ENCODE results near the gene CCL21. TPM values are rescaled to one million over a fixed set of nuclear protein-coding genes. Genes with fewer than 3 reads are reported as not detected.
A peak's percentile ranks its signal among the peaks of the same experiment; 100 is the strongest.

Gene CCL21
- total and polyA plus RNA-seq, 5 donors: 1.3 to 3.8 (median 2.2) TPM

GRCh38 chr9:34707130-34707529 is 2.8 kb downstream of the CCL21 start:
- intact Hi-C loops (cut with DNase I): loop anchor here in 1 of 4 donors (10.0 kb wide), 1 partner anchor 72 kb away; the partner anchor contains the start of gene SIGMAR1
- WGBS: 86% methylated on average over 2 of the region's 2 CpGs

DNA sequence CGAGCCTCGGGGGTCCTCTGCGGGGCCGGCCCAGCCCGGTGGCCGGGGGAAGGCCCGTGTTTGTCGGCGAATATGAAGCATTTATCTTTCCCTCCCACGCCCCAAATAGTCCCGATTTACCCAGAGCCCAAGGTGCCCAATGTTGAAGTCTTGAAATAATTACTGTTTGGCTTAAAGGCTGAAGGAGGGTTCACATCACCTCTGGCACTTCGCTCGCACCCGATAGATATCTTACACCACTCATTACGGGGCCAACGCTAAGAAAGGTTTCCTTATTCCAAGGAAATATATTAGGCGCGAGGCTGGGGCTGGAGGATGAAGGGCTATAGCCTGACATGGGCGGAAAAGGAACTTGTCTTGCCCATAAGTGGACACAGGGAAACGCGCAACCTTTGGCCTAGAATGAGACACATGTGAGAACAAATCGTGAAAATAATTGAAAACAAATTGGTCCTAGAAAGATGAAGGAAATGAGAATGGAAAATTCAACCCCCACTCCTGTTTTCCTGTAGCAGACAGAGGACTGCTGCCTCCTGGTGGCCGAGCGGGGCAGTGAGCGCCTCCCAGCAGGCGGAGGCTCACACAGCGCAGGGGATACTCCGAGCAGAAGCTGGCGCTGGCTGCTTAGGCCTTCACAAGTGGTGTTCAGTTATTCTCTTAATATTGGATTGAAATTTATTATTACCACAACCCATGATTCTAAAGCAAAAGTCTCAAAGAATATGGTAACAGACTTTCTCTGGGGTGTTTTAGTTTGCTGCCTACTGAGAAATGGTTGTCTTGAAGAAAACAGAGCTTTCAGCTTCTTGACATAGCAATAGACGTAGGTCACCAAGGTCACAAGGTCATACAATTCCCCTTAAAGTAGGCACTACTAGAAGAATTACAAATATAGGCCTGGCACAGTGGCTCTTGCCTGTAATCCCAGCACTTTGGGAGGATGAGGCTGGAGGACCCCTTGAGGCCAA is 7.9 kb downstream of the CCL21 start:
- H3K27ac ChIP-seq (ENCODE audit: low read length): peak overlapping the region; percentile 34
- peak overlapping the region; percentile 66 for H3K4me3 ChIP-seq (ENCODE audit: low read length)
- 4% methylated on average over 30 of the region's 30 CpGs for WGBS
- H3K27me3 ChIP-seq (ENCODE audit: control insufficient read depth, insufficient read depth): no peaks in the 10 kb centered on the region
- peak; percentile 93 to 94 for ATAC-seq
- H3K4me1 ChIP-seq (ENCODE audit: control insufficient read depth, insufficient read depth, low read length): no peaks in the 10 kb centered on the region
- intact Hi-C loops (cut with DNase I): loop anchor here in 1 of 4 donors (10.0 kb wide), 1 partner anchor 67 kb away; the partner anchor contains the start of gene SIGMAR1
- H3K9me3 ChIP-seq (ENCODE audit: control insufficient read depth, low read length): no peaks in the 10 kb centered on the region
- peak; percentile 88 to 95 (median 95) for DNase-seq

More at GRCh38 chr9:34707130-34707529, 2.8 kb downstream of the CCL21 start:
- H3K27ac ChIP-seq (ENCODE audit: low read length): no peak overlapping the region
- no peak for DNase-seq
- peaks cover 12% of the 10 kb centered on the region for H3K4me1 ChIP-seq (ENCODE audit: control insufficient read depth, insufficient read depth, low read length)
- H3K9me3 ChIP-seq (ENCODE audit: control insufficient read depth, low read length): no peaks in the 10 kb centered on the region
- no peak for ATAC-seq
- H3K27me3 ChIP-seq (ENCODE audit: control insufficient read depth, insufficient read depth): no peaks in the 10 kb centered on the region
- H3K4me3 ChIP-seq (ENCODE audit: low read length): no peak overlapping the region

DNA sequence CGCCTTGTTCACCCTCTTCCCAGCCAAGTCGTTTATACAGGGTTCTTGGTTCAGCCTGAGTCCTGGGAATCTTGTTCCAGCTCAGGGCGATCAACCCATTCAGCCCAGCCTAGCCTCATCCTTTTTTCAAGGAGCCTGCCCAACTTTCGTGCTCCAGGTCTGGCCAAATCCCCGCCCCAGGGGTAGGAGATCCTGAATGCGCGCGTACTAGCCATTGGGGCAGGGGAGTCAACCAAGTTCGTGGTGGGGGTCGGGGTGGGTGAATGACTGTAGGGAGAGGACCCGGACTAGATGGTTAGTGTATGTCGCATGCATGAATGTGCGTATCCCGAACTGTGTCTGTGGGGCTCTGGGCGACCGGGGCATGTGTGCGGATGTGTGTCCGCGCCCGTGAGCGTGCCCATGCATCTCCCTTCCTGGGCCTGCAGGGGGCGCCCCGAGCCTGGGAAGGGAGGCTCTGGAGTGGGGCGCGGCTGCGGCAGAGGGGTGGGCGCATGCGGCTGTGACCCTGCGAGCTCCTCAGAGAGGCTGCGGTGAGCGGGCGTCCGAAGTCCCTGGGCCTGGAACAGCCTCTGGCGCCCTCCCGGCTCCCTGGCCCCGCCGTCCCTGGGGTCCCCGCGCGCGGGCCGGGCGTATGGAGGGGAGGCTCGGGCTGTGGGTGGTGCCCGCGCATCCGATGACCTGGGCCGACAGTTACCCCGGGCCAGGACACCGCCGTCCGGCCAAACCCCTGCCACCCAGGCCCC is 8.7 kb downstream of the CCL21 start:
- WGBS: 7% methylated on average over 52 of the region's 52 CpGs
- Histone ChIP-seq H3K4me1 (ENCODE audit: control insufficient read depth, insufficient read depth, low read length) (no peaks in the 10 kb centered on the region), H3K27me3 (ENCODE audit: control insufficient read depth, insufficient read depth) (no peaks in the 10 kb centered on the region), H3K4me3 (ENCODE audit: low read length) (peak overlapping the region; percentile 66), H3K27ac (ENCODE audit: low read length) (peak overlapping the region; percentile 34), H3K9me3 (ENCODE audit: control insufficient read depth, low read length) (no peaks in the 10 kb centered on the region)
- intact Hi-C loops (cut with DNase I): loop anchor here in 1 of 4 donors (10.0 kb wide), 1 partner anchor 66 kb away; the partner anchor contains the start of gene SIGMAR1
- peak; percentile 79 to 92 (median 91) for DNase-seq
- ATAC-seq: peak; percentile 93 to 96

DNA sequence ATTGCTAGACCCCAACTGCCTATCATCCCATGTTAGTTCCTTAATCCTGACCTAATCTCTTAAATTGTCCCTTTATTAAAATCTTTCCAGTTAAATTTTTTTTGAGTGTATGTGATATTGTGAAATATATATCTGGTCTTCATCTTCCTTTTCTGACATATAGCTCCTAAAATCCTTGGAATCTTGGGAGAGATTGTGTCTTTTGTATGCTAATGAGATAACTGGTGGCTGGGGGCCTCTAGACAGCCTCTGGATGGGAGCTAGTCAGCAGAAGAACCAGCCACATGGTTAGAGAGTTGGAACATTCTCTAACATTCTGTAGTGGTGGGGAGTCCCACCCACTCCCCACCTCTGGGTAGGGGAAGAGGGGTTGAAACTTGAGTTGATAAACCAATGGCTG is 15.1 kb downstream of the CCL21 start:
- no peak overlapping the region for H3K4me3 ChIP-seq (ENCODE audit: low read length)
- no peaks in the 10 kb centered on the region for H3K9me3 ChIP-seq (ENCODE audit: control insufficient read depth, low read length)
- H3K27me3 ChIP-seq (ENCODE audit: control insufficient read depth, insufficient read depth): no peaks in the 10 kb centered on the region
- intact Hi-C loops (cut with DNase I): no loop called here
- H3K4me1 ChIP-seq (ENCODE audit: control insufficient read depth, insufficient read depth, low read length): no peaks in the 10 kb centered on the region
- no peak overlapping the region for H3K27ac ChIP-seq (ENCODE audit: low read length)
- DNase-seq (no peak), ATAC-seq (no peak)

GRCh38 chr9:34693560-34693959 is 16.4 kb downstream of the CCL21 start:
- intact Hi-C loops (cut with DNase I): no loop called here
- Histone ChIP-seq H3K9me3 (ENCODE audit: control insufficient read depth, low read length) (no peaks in the 10 kb centered on the region), H3K4me1 (ENCODE audit: control insufficient read depth, insufficient read depth, low read length) (no peaks in the 10 kb centered on the region), H3K4me3 (ENCODE audit: low read length) (no peak overlapping the region), H3K27ac (ENCODE audit: low read length) (no peak overlapping the region), H3K27me3 (ENCODE audit: control insufficient read depth, insufficient read depth) (no peaks in the 10 kb centered on the region)
- WGBS: 75% methylated on average over 2 of the region's 2 CpGs
- no peak for DNase-seq
- no peak for ATAC-seq

GRCh38 chr9:34691936-34692315 is 18.0 kb downstream of the CCL21 start:
- ATAC-seq: no peak
- H3K9me3 ChIP-seq (ENCODE audit: control insufficient read depth, low read length): no peaks in the 10 kb centered on the region
- DNase-seq: no peak
- H3K27ac ChIP-seq (ENCODE audit: low read length): no peak overlapping the region
- intact Hi-C loops (cut with DNase I): no loop called here
- no peaks in the 10 kb centered on the region for H3K27me3 ChIP-seq (ENCODE audit: control insufficient read depth, insufficient read depth)
- 76% methylated on average over 5 of the region's 5 CpGs for WGBS
- H3K4me1 ChIP-seq (ENCODE audit: control insufficient read depth, insufficient read depth, low read length): no peaks in the 10 kb centered on the region
- H3K4me3 ChIP-seq (ENCODE audit: low read length): no peak overlapping the region

- H3K27ac ChIP-seq (ENCODE audit: low read length): no peak within 1 kb of the TSS
- H3K4me1 ChIP-seq (ENCODE audit: control insufficient read depth, insufficient read depth, low read length): no peaks in the 10 kb centered on the region
- DNase-seq (peak in 1 of 3 donors; percentile 49), ATAC-seq (peak in 1 of 2 donors; percentile 25)
- 58% methylated on average over 6 of the region's 6 CpGs for WGBS
- H3K9me3 ChIP-seq (ENCODE audit: control insufficient read depth, low read length): no peaks in the 10 kb centered on the region
- H3K4me3 ChIP-seq (ENCODE audit: low read length): no peak within 1 kb of the TSS
- intact Hi-C loops (cut with DNase I): no loop called here
- H3K27me3 ChIP-seq (ENCODE audit: control insufficient read depth, insufficient read depth): no peaks in the 10 kb centered on the region
Measured at GRCh38 chr9:34690983-34691935, 18.7 kb downstream of the CCL21 start, which contains the start of gene CCL19. TSS of gene CCL19 (minus strand) at chr9:34691276. CDS start at chr9:34691139, 137 bp downstream.

DNA sequence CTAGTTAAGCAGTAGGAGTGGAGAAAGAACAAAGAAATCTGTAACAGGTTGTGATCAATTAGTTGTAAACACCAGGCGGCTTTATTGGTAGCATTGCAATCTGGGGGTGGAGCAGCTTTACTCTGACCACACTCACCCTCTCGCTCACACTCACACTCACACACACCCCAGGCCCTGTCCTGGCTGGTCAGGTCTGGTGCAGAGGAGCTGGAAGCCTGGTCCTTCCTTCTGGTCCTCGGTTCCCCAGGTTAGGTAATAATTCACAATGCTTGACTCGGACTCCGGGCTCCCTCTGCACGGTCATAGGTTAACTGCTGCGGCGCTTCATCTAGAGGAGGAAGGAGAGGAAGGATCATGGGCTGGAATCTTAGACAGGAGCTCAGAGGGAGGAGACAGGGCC is 20.4 kb downstream of the CCL21 start:
- H3K9me3 ChIP-seq (ENCODE audit: control insufficient read depth, low read length): no peaks in the 10 kb centered on the region
- ATAC-seq (no peak), DNase-seq (no peak)
- H3K27ac ChIP-seq (ENCODE audit: low read length): no peak overlapping the region
- WGBS: 89% methylated on average over 8 of the region's 8 CpGs
- no peaks in the 10 kb centered on the region for H3K4me1 ChIP-seq (ENCODE audit: control insufficient read depth, insufficient read depth, low read length)
- intact Hi-C loops (cut with DNase I): no loop called here
- H3K27me3 ChIP-seq (ENCODE audit: control insufficient read depth, insufficient read depth): no peaks in the 10 kb centered on the region
- no peak overlapping the region for H3K4me3 ChIP-seq (ENCODE audit: low read length)

DNA sequence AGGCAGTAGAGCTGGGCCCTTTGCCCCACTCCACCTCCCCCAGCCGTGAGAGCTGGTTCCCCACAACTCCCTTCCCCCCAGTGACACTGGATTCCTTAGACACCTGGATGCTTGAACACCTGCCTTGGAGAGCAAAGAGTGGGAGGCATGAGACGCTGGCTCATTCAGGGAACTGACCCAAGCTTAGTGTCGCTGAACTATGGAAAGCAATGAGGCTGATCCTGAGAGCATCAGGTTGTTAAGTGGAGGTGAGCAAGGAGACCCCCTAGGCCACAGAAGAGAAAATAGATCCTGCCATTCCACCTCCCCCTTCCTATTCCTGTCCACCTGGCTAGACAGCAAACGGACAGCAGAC is 20.8 kb downstream of the CCL21 start:
- Histone ChIP-seq H3K4me1 (ENCODE audit: control insufficient read depth, insufficient read depth, low read length) (no peaks in the 10 kb centered on the region), H3K27ac (ENCODE audit: low read length) (no peak overlapping the region), H3K9me3 (ENCODE audit: control insufficient read depth, low read length) (no peaks in the 10 kb centered on the region), H3K27me3 (ENCODE audit: control insufficient read depth, insufficient read depth) (no peaks in the 10 kb centered on the region), H3K4me3 (ENCODE audit: low read length) (no peak overlapping the region)
- 87% methylated on average over 4 of the region's 4 CpGs for WGBS
- intact Hi-C loops (cut with DNase I): no loop called here
- ATAC-seq: no peak
- DNase-seq: no peak

DNA sequence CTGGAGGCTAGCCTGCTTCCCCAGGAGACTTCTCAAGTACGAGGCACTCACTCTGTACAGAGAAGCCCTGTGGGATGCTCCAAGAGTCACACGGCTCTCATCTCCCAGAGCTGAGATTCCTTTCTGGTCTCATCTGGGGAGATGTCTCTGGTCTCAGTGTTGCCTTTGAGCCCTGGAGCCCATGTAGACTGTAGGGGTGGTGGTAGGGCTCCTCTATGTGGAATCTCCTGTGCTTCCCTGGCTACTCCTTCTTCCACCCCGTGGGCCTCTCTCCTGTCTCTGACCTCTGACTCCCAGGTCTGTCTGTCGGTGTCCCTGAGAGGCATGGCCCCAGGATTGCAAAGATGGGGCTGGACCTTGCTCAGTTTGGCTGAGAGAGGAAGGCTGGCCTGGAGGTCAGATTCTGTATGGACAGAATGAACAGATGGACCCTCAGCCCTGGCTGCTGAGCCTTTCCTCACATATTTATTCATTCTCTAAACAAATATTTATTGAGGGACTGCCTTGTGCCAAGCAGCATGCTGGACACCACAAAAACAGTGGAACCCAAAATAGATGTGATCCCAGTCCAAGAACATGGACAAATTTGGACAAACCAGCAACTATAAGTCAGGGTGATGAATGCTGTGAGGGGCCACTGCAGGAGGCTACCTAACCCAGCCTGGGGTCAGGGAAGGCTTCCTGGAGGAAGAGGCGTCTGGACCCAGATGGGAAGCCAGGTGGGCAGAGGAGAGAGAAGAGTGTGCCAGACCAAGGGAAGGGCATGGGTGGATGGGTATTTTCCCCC is 21.4 kb downstream of the CCL21 start:
- 73% methylated on average over 5 of the region's 5 CpGs for WGBS
- ATAC-seq (no peak), DNase-seq (no peak)
- Histone ChIP-seq H3K4me1 (ENCODE audit: control insufficient read depth, insufficient read depth, low read length) (no peaks in the 10 kb centered on the region), H3K27me3 (ENCODE audit: control insufficient read depth, insufficient read depth) (no peaks in the 10 kb centered on the region), H3K9me3 (ENCODE audit: control insufficient read depth, low read length) (no peaks in the 10 kb centered on the region), H3K4me3 (ENCODE audit: low read length) (no peak overlapping the region), H3K27ac (ENCODE audit: low read length) (no peak overlapping the region)
- intact Hi-C loops (cut with DNase I): no loop called here

All from right cardiac atrium (tissue), 5 donors.